LNCaP clone FGC (cell line): ENCODE results near the gene FOCAD.

Experiments used
- DNase-seq: peaks from one replicate; pipeline ENCODE4 v3.0.0-alpha.2; 2011; ENCODE audit warnings: low read depth
- H3K4me3 ChIP-seq: 2 replicates; pipeline ENCODE4 v1.5.1; 2011; ENCODE audit warnings: mild to moderate bottlenecking, low read depth, low read length, control low read depth
- CTCF ChIP-seq: IDR thresholded peaks from 2 replicates; pipeline ENCODE4 v1.5.1; 2012; ENCODE audit warnings: mild to moderate bottlenecking; ENCODE audit not compliant: control insufficient read depth, insufficient read depth; ENCODE audit errors: extremely low read depth

FOCAD gene

GRCh38 chr9:20838218-20838617, 154.2 kb downstream of the FOCAD start:
- TF ChIP-seq CTCF, result no peak
- H3K4me3 ChIP-seq, result no peak overlapping the region
- no peak for DNase-seq

GRCh38 chr9:20844916-20845315, 160.9 kb downstream of the FOCAD start:
- no peak for TF ChIP-seq CTCF
- DNase-seq, result no peak
- H3K4me3 ChIP-seq, result no peak overlapping the region

- no peak overlapping the region for H3K4me3 ChIP-seq
- no peak for DNase-seq
- no peak for TF ChIP-seq CTCF
Measured at GRCh38 chr9:20848490-20848889, 164.4 kb downstream of the FOCAD start.

- H3K4me3 ChIP-seq, result no peak overlapping the region
- no peak for TF ChIP-seq CTCF
- no peak for DNase-seq
Measured at GRCh38 chr9:20853866-20854265, 169.8 kb downstream of the FOCAD start.

- TF ChIP-seq CTCF, result no peak
- H3K4me3 ChIP-seq, result no peak overlapping the region
- DNase-seq, result no peak
Measured at GRCh38 chr9:20854444-20854843, 170.4 kb downstream of the FOCAD start.

- no peak for TF ChIP-seq CTCF
- H3K4me3 ChIP-seq, result no peak overlapping the region
- peak; percentile 21 for DNase-seq
Measured at GRCh38 chr9:20863945-20864344, 179.9 kb downstream of the FOCAD start.

- no peak for DNase-seq
- no peak overlapping the region for H3K4me3 ChIP-seq
- no peak for TF ChIP-seq CTCF
Measured at GRCh38 chr9:20865347-20865746, 181.3 kb downstream of the FOCAD start.
